Measurements from ENCODE around the gene SLC18A3.

Gene SLC18A3

GRCh38 chr10:49627038-49627437 lies 16.9 kb downstream of the SLC18A3 start:
- Histone ChIP-seq H3K27ac (ENCODE audit: low read depth, low read length) (no peak overlapping the region), H3K9ac (ENCODE audit: low read depth in 1 of 2, low read length in 2 of 2) (no peak overlapping the region), H3K4me3 (ENCODE audit: low read depth in 1 of 2, low read length in 2 of 2) (no peak overlapping the region), H3K9me3 (ENCODE audit: control insufficient read depth in 1 of 2, low read length in 2 of 2) (no peaks in the 10 kb centered on the region), H3K27me3 (ENCODE audit: control insufficient read depth in 1 of 2, insufficient read depth in 2 of 2, low read length in 2 of 2) (no peaks in the 10 kb centered on the region), H3K36me3 (ENCODE audit: control insufficient read depth in 1 of 2, insufficient read depth in 2 of 2, low read length in 2 of 2) (no peaks in the 10 kb centered on the region), H3K4me1 (ENCODE audit: control insufficient read depth in 1 of 2, insufficient read depth in 2 of 2, low read length in 2 of 2) (no peaks in the 10 kb centered on the region)

DNA sequence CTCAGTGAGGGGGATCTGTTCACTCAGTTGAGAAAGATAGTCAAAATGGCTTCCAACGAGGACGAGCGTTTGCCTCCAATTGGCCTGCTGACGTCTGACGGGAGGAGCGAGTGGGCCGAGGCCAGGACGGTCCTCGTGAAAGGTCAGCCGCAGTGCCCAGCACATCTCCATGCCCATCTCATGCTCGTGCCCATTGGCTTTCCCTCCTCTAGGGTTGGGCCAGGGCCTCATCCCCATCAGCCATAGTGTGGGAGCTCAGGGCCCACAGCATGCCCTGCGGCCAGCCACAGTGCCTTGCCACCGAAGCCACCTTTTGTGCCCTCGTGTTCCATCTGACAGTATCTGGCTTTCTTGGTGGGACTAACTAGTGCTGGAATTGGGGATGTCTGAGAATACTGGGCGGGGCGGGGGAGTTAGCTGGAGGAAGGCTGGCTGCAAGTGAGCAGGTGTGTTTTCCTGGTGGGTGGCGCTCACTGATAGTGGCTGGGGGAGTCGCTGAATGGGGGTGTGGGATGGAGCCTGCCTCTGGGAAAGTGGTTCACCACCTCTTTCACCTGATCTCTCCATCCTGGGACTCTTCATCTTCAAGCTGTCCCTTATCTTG lies 17.6 kb downstream of the SLC18A3 start:
- Histone ChIP-seq H3K4me3 (ENCODE audit: low read depth in 1 of 2, low read length in 2 of 2) (no peak overlapping the region), H3K27me3 (ENCODE audit: control insufficient read depth in 1 of 2, insufficient read depth in 2 of 2, low read length in 2 of 2) (no peaks in the 10 kb centered on the region), H3K9ac (ENCODE audit: low read depth in 1 of 2, low read length in 2 of 2) (no peak overlapping the region), H3K9me3 (ENCODE audit: control insufficient read depth in 1 of 2, low read length in 2 of 2) (no peaks in the 10 kb centered on the region), H3K4me1 (ENCODE audit: control insufficient read depth in 1 of 2, insufficient read depth in 2 of 2, low read length in 2 of 2) (no peaks in the 10 kb centered on the region), H3K27ac (ENCODE audit: low read depth, low read length) (no peak overlapping the region), H3K36me3 (ENCODE audit: control insufficient read depth in 1 of 2, insufficient read depth in 2 of 2, low read length in 2 of 2) (no peaks in the 10 kb centered on the region)

DNA sequence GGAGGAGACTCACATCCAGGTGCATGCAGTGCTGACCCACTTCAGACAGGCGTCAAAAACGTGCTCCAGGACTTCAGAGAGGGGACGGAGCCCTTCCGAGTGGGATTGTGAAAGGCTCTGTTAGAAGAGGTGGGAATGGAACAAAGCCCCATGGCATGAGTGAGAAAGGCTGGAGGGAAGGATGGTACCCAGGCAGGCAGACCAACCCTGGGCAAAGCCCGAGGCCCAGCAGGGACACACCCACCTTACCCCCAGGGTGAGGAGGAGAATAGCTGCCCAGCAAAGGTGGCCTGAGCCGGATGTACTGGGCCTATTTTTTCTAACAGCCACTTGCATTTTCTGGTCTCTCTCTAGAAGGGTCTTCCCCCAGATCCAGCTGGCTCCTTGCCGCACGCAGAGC lies 18.5 kb downstream of the SLC18A3 start:
- no peak overlapping the region for H3K9ac ChIP-seq (ENCODE audit: low read depth in 1 of 2, low read length in 2 of 2)
- H3K36me3 ChIP-seq (ENCODE audit: control insufficient read depth in 1 of 2, insufficient read depth in 2 of 2, low read length in 2 of 2) = no peaks in the 10 kb centered on the region
- no peaks in the 10 kb centered on the region for H3K4me1 ChIP-seq (ENCODE audit: control insufficient read depth in 1 of 2, insufficient read depth in 2 of 2, low read length in 2 of 2)
- no peak overlapping the region for H3K27ac ChIP-seq (ENCODE audit: low read depth, low read length)
- H3K27me3 ChIP-seq (ENCODE audit: control insufficient read depth in 1 of 2, insufficient read depth in 2 of 2, low read length in 2 of 2) = no peaks in the 10 kb centered on the region
- no peak overlapping the region for H3K4me3 ChIP-seq (ENCODE audit: low read depth in 1 of 2, low read length in 2 of 2)
- no peaks in the 10 kb centered on the region for H3K9me3 ChIP-seq (ENCODE audit: control insufficient read depth in 1 of 2, low read length in 2 of 2)

GRCh38 chr10:49629431-49629881 lies 19.3 kb downstream of the SLC18A3 start:
- Histone ChIP-seq H3K4me3 (ENCODE audit: low read depth in 1 of 2, low read length in 2 of 2) (no peak overlapping the region), H3K27ac (ENCODE audit: low read depth, low read length) (no peak overlapping the region), H3K36me3 (ENCODE audit: control insufficient read depth in 1 of 2, insufficient read depth in 2 of 2, low read length in 2 of 2) (no peaks in the 10 kb centered on the region), H3K27me3 (ENCODE audit: control insufficient read depth in 1 of 2, insufficient read depth in 2 of 2, low read length in 2 of 2) (no peaks in the 10 kb centered on the region), H3K4me1 (ENCODE audit: control insufficient read depth in 1 of 2, insufficient read depth in 2 of 2, low read length in 2 of 2) (no peaks in the 10 kb centered on the region), H3K9ac (ENCODE audit: low read depth in 1 of 2, low read length in 2 of 2) (no peak overlapping the region), H3K9me3 (ENCODE audit: control insufficient read depth in 1 of 2, low read length in 2 of 2) (no peaks in the 10 kb centered on the region)

- no peak overlapping the region for H3K27ac ChIP-seq (ENCODE audit: low read depth, low read length)
- no peaks in the 10 kb centered on the region for H3K27me3 ChIP-seq (ENCODE audit: control insufficient read depth in 1 of 2, insufficient read depth in 2 of 2, low read length in 2 of 2)
- H3K9ac ChIP-seq (ENCODE audit: low read depth in 1 of 2, low read length in 2 of 2) = no peak overlapping the region
- H3K4me3 ChIP-seq (ENCODE audit: low read depth in 1 of 2, low read length in 2 of 2) = no peak overlapping the region
- no peaks in the 10 kb centered on the region for H3K4me1 ChIP-seq (ENCODE audit: control insufficient read depth in 1 of 2, insufficient read depth in 2 of 2, low read length in 2 of 2)
- H3K36me3 ChIP-seq (ENCODE audit: control insufficient read depth in 1 of 2, insufficient read depth in 2 of 2, low read length in 2 of 2) = no peaks in the 10 kb centered on the region
- no peaks in the 10 kb centered on the region for H3K9me3 ChIP-seq (ENCODE audit: control insufficient read depth in 1 of 2, low read length in 2 of 2)
Measured at GRCh38 chr10:49631975-49632374, 21.9 kb downstream of the SLC18A3 start.

- no peaks in the 10 kb centered on the region for H3K27me3 ChIP-seq (ENCODE audit: control insufficient read depth in 1 of 2, insufficient read depth in 2 of 2, low read length in 2 of 2)
- no peak overlapping the region for H3K27ac ChIP-seq (ENCODE audit: low read depth, low read length)
- H3K4me3 ChIP-seq (ENCODE audit: low read depth in 1 of 2, low read length in 2 of 2) = no peak overlapping the region
- H3K36me3 ChIP-seq (ENCODE audit: control insufficient read depth in 1 of 2, insufficient read depth in 2 of 2, low read length in 2 of 2) = no peaks in the 10 kb centered on the region
- H3K9ac ChIP-seq (ENCODE audit: low read depth in 1 of 2, low read length in 2 of 2) = no peak overlapping the region
- no peaks in the 10 kb centered on the region for H3K9me3 ChIP-seq (ENCODE audit: control insufficient read depth in 1 of 2, low read length in 2 of 2)
- no peaks in the 10 kb centered on the region for H3K4me1 ChIP-seq (ENCODE audit: control insufficient read depth in 1 of 2, insufficient read depth in 2 of 2, low read length in 2 of 2)
Measured at GRCh38 chr10:49632406-49633317, 22.6 kb downstream of the SLC18A3 start.

DNA sequence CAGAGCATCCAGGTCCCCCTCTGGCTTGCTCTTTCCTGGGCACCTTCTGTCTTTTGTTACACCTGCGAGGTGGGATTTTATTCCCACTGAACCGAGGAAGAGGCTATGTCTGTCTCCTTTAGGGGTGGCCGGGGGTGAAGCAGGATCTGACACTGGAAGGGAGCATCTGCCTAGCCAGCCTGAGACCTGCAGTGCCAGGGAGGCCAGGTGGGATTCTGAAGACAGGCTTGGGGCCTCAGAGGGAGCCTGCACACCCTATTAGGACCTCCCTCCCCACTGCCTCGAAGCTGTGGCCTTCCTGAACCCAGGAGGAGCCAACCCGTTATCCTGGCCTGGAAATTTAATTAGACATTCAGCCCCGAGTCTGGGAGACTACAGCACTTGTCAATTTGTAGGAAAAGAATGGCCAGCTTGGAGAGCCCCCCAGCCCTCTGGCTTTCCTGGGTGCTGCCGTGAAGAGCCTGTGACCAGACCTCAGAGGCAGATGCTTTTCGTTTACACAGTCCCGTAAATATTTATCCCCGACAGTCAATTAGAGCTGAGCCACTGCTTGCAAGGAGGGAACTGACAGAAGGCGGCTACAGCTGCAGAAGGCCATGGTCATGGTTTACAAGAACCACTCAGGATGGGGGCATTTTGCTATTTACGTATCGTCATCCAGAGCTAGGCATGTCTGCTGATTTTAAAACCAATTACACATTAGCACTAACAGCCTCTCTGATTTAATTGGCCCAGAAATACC lies 23.4 kb downstream of the SLC18A3 start:
- H3K4me3 ChIP-seq (ENCODE audit: low read depth in 1 of 2, low read length in 2 of 2) = no peak overlapping the region
- H3K27me3 ChIP-seq (ENCODE audit: control insufficient read depth in 1 of 2, insufficient read depth in 2 of 2, low read length in 2 of 2) = no peaks in the 10 kb centered on the region
- H3K27ac ChIP-seq (ENCODE audit: low read depth, low read length) = no peak overlapping the region
- no peaks in the 10 kb centered on the region for H3K9me3 ChIP-seq (ENCODE audit: control insufficient read depth in 1 of 2, low read length in 2 of 2)
- H3K9ac ChIP-seq (ENCODE audit: low read depth in 1 of 2, low read length in 2 of 2) = no peak overlapping the region
- no peaks in the 10 kb centered on the region for H3K4me1 ChIP-seq (ENCODE audit: control insufficient read depth in 1 of 2, insufficient read depth in 2 of 2, low read length in 2 of 2)
- no peaks in the 10 kb centered on the region for H3K36me3 ChIP-seq (ENCODE audit: control insufficient read depth in 1 of 2, insufficient read depth in 2 of 2, low read length in 2 of 2)

DNA sequence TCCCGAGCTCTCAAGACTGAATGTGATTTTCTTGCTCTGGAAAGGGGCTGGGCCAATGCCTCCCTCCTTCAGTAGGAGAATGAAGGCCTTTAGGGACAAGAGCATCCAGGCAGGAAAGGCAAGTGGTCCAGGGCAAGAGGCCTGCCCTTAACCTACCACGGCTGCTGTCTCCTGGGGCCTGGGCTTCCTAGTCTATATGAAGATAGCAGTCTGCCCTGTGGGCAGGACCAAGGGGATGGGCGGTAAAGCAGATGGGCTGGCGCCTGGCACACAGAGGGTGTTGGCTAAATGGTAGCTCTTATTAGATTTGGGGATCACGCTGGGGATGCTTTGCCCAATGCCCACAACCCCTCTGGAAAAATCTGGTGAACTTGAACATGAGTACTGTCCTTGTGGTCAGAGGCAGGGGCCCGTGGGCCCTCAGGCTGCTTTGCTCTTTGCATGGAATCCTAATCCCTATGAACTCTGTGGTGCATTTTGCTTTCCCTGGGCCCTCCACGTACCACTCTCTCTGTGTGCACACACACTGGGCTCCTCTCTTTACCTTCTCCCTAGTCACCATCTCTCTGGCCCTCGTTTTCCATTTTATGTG lies 24.1 kb downstream of the SLC18A3 start:
- Histone ChIP-seq H3K4me3 (ENCODE audit: low read depth in 1 of 2, low read length in 2 of 2) (no peak overlapping the region), H3K9me3 (ENCODE audit: control insufficient read depth in 1 of 2, low read length in 2 of 2) (no peaks in the 10 kb centered on the region), H3K4me1 (ENCODE audit: control insufficient read depth in 1 of 2, insufficient read depth in 2 of 2, low read length in 2 of 2) (no peaks in the 10 kb centered on the region), H3K27ac (ENCODE audit: low read depth, low read length) (no peak overlapping the region), H3K9ac (ENCODE audit: low read depth in 1 of 2, low read length in 2 of 2) (no peak overlapping the region), H3K36me3 (ENCODE audit: control insufficient read depth in 1 of 2, insufficient read depth in 2 of 2, low read length in 2 of 2) (no peaks in the 10 kb centered on the region), H3K27me3 (ENCODE audit: control insufficient read depth in 1 of 2, insufficient read depth in 2 of 2, low read length in 2 of 2) (no peaks in the 10 kb centered on the region)

DNA sequence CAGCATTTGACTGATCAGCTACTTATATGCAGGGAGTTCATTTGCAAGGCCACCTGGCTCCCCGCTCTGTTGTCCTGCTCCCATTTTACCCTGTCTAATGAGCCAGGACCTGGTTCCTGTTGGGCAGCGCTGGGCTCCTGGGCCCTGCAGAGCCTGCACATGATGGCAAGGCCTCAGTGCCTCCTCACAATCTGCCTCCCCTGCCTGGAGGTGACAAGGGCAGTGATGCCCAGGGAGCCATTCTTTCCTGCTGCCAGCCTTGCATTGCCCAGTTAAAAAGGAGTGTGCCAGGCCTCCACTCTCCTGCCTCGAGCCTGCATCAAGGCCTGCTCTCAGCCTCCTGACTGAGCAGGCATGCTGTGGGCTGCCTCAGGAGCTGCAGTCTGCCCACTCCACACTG lies 32.2 kb downstream of the SLC18A3 start:
- Histone ChIP-seq H3K9me3 (ENCODE audit: control insufficient read depth in 1 of 2, low read length in 2 of 2) (no peaks in the 10 kb centered on the region), H3K4me3 (ENCODE audit: low read depth in 1 of 2, low read length in 2 of 2) (no peak overlapping the region), H3K36me3 (ENCODE audit: control insufficient read depth in 1 of 2, insufficient read depth in 2 of 2, low read length in 2 of 2) (no peaks in the 10 kb centered on the region), H3K27me3 (ENCODE audit: control insufficient read depth in 1 of 2, insufficient read depth in 2 of 2, low read length in 2 of 2) (peaks cover 5 to 9% of the 10 kb centered on the region in 2 donors), H3K27ac (ENCODE audit: low read depth, low read length) (no peak overlapping the region), H3K4me1 (ENCODE audit: control insufficient read depth in 1 of 2, insufficient read depth in 2 of 2, low read length in 2 of 2) (no peaks in the 10 kb centered on the region), H3K9ac (ENCODE audit: low read depth in 1 of 2, low read length in 2 of 2) (no peak overlapping the region)

All from duodenal mucosa (tissue), 2 donors.